Fibroblast of mammary gland (primary cell): Measurements from ENCODE around the gene CEP89.

ENCODE experiments used
- DNase-seq: peaks from one replicate; pipeline ENCODE4 v3.0.0-alpha.2; 2010; ENCODE audit warnings: low read depth
- H3K4me3 ChIP-seq: 2 replicates; pipeline ENCODE4 v1.5.1; 2011; ENCODE audit warnings: low read depth, mild to moderate bottlenecking, low read length, moderate library complexity; ENCODE audit not compliant: control insufficient read depth
- CTCF ChIP-seq: conservative IDR thresholded peaks from 2 replicates; pipeline ENCODE4 v1.5.1; 2011; ENCODE audit warnings: low read depth, low read length, inconsistent platforms; ENCODE audit not compliant: control insufficient read depth, insufficient read depth

Gene CEP89

GRCh38 chr19:32917616-32917996 is 54.2 kb downstream of the CEP89 start:
- DNase-seq: no peak
- no peak for TF ChIP-seq CTCF
- no peak overlapping the region for H3K4me3 ChIP-seq

- no peak for TF ChIP-seq CTCF
- H3K4me3 ChIP-seq: no peak overlapping the region
- peak; percentile 16 for DNase-seq
Measured at GRCh38 chr19:32916969-32917615, 54.7 kb downstream of the CEP89 start.

- no peak overlapping the region for H3K4me3 ChIP-seq
- peak; percentile 8 for DNase-seq
- TF ChIP-seq CTCF: no peak
Measured at GRCh38 chr19:32914879-32915660, 56.7 kb downstream of the CEP89 start.

GRCh38 chr19:32911467-32911866 is 60.3 kb downstream of the CEP89 start:
- no peak for DNase-seq
- TF ChIP-seq CTCF: no peak
- H3K4me3 ChIP-seq: no peak overlapping the region

- no peak for DNase-seq
- H3K4me3 ChIP-seq: no peak overlapping the region
- no peak for TF ChIP-seq CTCF
Measured at GRCh38 chr19:32910874-32911273, 60.9 kb downstream of the CEP89 start.

- no peak for DNase-seq
- H3K4me3 ChIP-seq: no peak overlapping the region
- TF ChIP-seq CTCF: no peak
Measured at GRCh38 chr19:32910094-32910493, 61.7 kb downstream of the CEP89 start.
